ENCODE results near the gene ARMC2. TPM values are rescaled to one million over a fixed set of nuclear protein-coding genes. Genes with fewer than 3 reads are reported as not detected.
"Not testable (repeated sequence)": the region's sequence is repeated elsewhere in the genome, so short reads cannot be mapped to it uniquely, and the experiment has no call there.

ARMC2 gene
- total RNA-seq, 1 donor from 2014 or later = 6.9 TPM

GRCh38 chr6:108853077-108853476, 4.9 kb downstream of the ARMC2 start:
- Mint-ChIP-seq H3K9me3 (ENCODE audit: unreplicated experiment) (peaks cover 2% of the 10 kb centered on the region), H3K4me1 (ENCODE audit: low read depth, unreplicated experiment) (no peaks in the 10 kb centered on the region), H3K27ac (ENCODE audit: unreplicated experiment) (no peak overlapping the region), H3K4me3 (ENCODE audit: unreplicated experiment) (no peak overlapping the region), H3K36me3 (ENCODE audit: unreplicated experiment) (peaks cover 20% of the 10 kb centered on the region), H3K27me3 (ENCODE audit: unreplicated experiment) (no peaks in the 10 kb centered on the region)
- TF ChIP-seq, protein P1, sequence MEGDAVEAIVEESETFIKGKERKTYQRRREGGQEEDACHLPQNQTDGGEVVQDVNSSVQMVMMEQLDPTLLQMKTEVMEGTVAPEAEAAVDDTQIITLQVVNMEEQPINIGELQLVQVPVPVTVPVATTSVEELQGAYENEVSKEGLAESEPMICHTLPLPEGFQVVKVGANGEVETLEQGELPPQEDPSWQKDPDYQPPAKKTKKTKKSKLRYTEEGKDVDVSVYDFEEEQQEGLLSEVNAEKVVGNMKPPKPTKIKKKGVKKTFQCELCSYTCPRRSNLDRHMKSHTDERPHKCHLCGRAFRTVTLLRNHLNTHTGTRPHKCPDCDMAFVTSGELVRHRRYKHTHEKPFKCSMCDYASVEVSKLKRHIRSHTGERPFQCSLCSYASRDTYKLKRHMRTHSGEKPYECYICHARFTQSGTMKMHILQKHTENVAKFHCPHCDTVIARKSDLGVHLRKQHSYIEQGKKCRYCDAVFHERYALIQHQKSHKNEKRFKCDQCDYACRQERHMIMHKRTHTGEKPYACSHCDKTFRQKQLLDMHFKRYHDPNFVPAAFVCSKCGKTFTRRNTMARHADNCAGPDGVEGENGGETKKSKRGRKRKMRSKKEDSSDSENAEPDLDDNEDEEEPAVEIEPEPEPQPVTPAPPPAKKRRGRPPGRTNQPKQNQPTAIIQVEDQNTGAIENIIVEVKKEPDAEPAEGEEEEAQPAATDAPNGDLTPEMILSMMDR (IDR thresholded peaks at IDR 0.05; ENCODE audit: partially characterized antibody, unreplicated experiment) = no peak
- no peak for DNase-seq

DNA sequence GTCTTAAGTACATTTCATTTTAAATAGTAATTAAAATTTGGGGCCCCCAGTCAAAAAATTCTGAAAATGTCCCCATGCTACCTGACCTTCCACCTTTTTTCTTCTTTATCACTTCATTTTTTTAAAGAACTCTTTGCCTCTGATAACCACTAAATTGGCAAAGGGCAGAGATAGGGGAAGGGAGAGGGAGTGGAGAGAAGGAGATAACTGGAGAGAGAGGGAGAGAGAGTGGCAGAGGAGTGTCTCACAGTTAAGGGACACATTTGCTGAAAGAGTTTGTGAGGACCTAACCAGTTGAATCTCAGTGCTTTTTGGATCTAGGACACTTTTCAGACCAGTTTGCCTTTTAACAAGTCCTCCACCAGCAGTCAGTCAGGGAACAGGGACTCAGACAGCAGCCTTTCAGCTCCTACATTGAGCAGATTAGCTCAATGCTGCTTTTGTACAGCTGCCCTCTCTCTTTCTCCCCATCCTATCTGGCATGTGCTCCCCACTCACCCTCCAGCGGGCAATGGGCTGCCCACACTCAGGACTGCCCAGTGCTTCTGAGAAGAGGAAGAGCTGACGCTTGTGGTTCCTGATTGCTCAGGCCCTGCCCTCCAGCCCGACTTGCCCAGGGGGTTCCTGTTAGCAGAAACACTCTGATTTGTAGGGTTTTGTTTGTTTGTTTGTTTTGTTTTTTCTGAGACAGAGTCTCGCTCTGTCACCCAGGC, 14.4 kb downstream of the ARMC2 start:
- no peaks in the 10 kb centered on the region for H3K4me1 Mint-ChIP-seq (ENCODE audit: low read depth, unreplicated experiment)
- peaks cover 4% of the 10 kb centered on the region for H3K36me3 Mint-ChIP-seq (ENCODE audit: unreplicated experiment)
- H3K4me3 Mint-ChIP-seq (ENCODE audit: unreplicated experiment) = no peak overlapping the region
- DNase-seq = no peak
- no peaks in the 10 kb centered on the region for H3K9me3 Mint-ChIP-seq (ENCODE audit: unreplicated experiment)
- no peak overlapping the region for H3K27ac Mint-ChIP-seq (ENCODE audit: unreplicated experiment)
- TF ChIP-seq, protein P1 (IDR thresholded peaks at IDR 0.05; ENCODE audit: partially characterized antibody, unreplicated experiment) = no peak
- H3K27me3 Mint-ChIP-seq (ENCODE audit: unreplicated experiment) = no peaks in the 10 kb centered on the region

GRCh38 chr6:108865751-108866286, 17.6 kb downstream of the ARMC2 start:
- DNase-seq; H3K27ac Mint-ChIP-seq (ENCODE audit: unreplicated experiment); H3K27me3 Mint-ChIP-seq (ENCODE audit: unreplicated experiment); H3K4me1 Mint-ChIP-seq (ENCODE audit: low read depth, unreplicated experiment); H3K4me3 Mint-ChIP-seq (ENCODE audit: unreplicated experiment); H3K9me3 Mint-ChIP-seq (ENCODE audit: unreplicated experiment); H3K36me3 Mint-ChIP-seq (ENCODE audit: unreplicated experiment): not testable (repeated sequence)

GRCh38 chr6:108866798-108867197, 18.6 kb downstream of the ARMC2 start:
- Mint-ChIP-seq H3K9me3 (ENCODE audit: unreplicated experiment) (peaks cover 2% of the 10 kb centered on the region), H3K27me3 (ENCODE audit: unreplicated experiment) (no peaks in the 10 kb centered on the region), H3K36me3 (ENCODE audit: unreplicated experiment) (no peaks in the 10 kb centered on the region), H3K27ac (ENCODE audit: unreplicated experiment) (no peak overlapping the region), H3K4me3 (ENCODE audit: unreplicated experiment) (no peak overlapping the region), H3K4me1 (ENCODE audit: low read depth, unreplicated experiment) (no peaks in the 10 kb centered on the region)
- DNase-seq = no peak
- TF ChIP-seq, protein P1 (IDR thresholded peaks at IDR 0.05; ENCODE audit: partially characterized antibody, unreplicated experiment) = no peak

GRCh38 chr6:108868647-108869046, 20.4 kb downstream of the ARMC2 start:
- H3K36me3 Mint-ChIP-seq (ENCODE audit: unreplicated experiment) = no peaks in the 10 kb centered on the region
- peaks cover 2% of the 10 kb centered on the region for H3K9me3 Mint-ChIP-seq (ENCODE audit: unreplicated experiment)
- TF ChIP-seq, protein P1 (IDR thresholded peaks at IDR 0.05; ENCODE audit: partially characterized antibody, unreplicated experiment) = no peak
- no peak overlapping the region for H3K27ac Mint-ChIP-seq (ENCODE audit: unreplicated experiment)
- no peaks in the 10 kb centered on the region for H3K27me3 Mint-ChIP-seq (ENCODE audit: unreplicated experiment)
- no peak overlapping the region for H3K4me3 Mint-ChIP-seq (ENCODE audit: unreplicated experiment)
- DNase-seq = no peak
- peaks cover 6% of the 10 kb centered on the region for H3K4me1 Mint-ChIP-seq (ENCODE audit: low read depth, unreplicated experiment)

Data from glutamatergic neuron (in vitro differentiated cells).